Activated CD8-positive, alpha-beta memory T cell treated with anti-CD3 and anti-CD28 coated beads for 4 hours (primary cell): ENCODE results near the gene SP140.
"Not testable (repeated sequence)": the region's sequence is repeated elsewhere in the genome, so short reads cannot be mapped to it uniquely, and the experiment has no call there.

Experiments used
- DNase-seq, 2 donors: peaks; one replicate each; pipeline ENCODE4 v3.0.0-alpha.2; 2020; ENCODE audit warnings: low read depth in 2 of 2

SP140 gene

GRCh38 chr2:230325316-230326243, 100.0 kb downstream of the SP140 start:
- no peak for DNase-seq

- DNase-seq: peak; percentile 66 to 73
Measured at GRCh38 chr2:230326453-230327417, 101.2 kb downstream of the SP140 start, which contains the start of gene SP140L. TSS of gene SP140L (plus strand) at chr2:230327193. CDS start at chr2:230327270, 77 bp downstream.

GRCh38 chr2:230327418-230328154, 102.0 kb downstream of the SP140 start:
- no peak for DNase-seq

GRCh38 chr2:230328155-230328458, 102.6 kb downstream of the SP140 start:
- DNase-seq: no peak

GRCh38 chr2:230329946-230330605, 104.5 kb downstream of the SP140 start:
- no peak for DNase-seq

GRCh38 chr2:230330725-230331124, 105.2 kb downstream of the SP140 start:
- DNase-seq: no peak

- DNase-seq: no peak
Measured at GRCh38 chr2:230335461-230335863, 109.9 kb downstream of the SP140 start.

GRCh38 chr2:230335864-230336506, 110.4 kb downstream of the SP140 start:
- no peak for DNase-seq

- not testable (repeated sequence) for DNase-seq
Measured at GRCh38 chr2:230341936-230342528, 116.5 kb downstream of the SP140 start.

- DNase-seq: not testable (repeated sequence)
Measured at GRCh38 chr2:230343041-230343624, 117.6 kb downstream of the SP140 start.

GRCh38 chr2:230343747-230344146, 118.2 kb downstream of the SP140 start:
- DNase-seq: no peak

GRCh38 chr2:230346465-230346864, 120.9 kb downstream of the SP140 start:
- no peak for DNase-seq

- no peak for DNase-seq
Measured at GRCh38 chr2:230346921-230347533, 121.5 kb downstream of the SP140 start.

GRCh38 chr2:230347659-230348305, 122.2 kb downstream of the SP140 start:
- no peak for DNase-seq

- no peak for DNase-seq
Measured at GRCh38 chr2:230348787-230349186, 123.3 kb downstream of the SP140 start.

GRCh38 chr2:230356084-230356483, 130.5 kb downstream of the SP140 start:
- no peak for DNase-seq

- no peak for DNase-seq
Measured at GRCh38 chr2:230358305-230358704, 132.8 kb downstream of the SP140 start.

- no peak for DNase-seq
Measured at GRCh38 chr2:230360028-230360427, 134.5 kb downstream of the SP140 start.
